ENCODE results near the gene A3GALT2.

A3GALT2 gene

DNA sequence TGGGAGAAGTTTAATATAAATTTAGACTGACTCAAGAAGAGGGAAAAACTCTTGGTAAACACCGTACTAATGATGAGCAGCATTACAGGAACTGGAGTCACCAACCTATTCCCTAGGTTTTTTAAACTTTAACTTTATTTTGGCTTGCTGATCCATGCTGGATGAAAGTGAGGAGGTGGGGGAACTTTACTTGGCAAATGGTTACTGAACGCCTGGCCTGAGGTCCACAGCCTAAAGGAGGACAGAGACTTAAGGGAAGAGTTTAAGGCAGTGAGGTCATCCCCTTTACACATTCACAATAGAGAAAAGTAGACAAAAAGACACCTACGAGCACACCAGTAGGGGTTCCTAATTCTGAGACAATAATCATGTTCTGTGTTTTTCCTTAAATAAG, 25.6 kb upstream of the A3GALT2 start:
- TF ChIP-seq, protein P1, sequence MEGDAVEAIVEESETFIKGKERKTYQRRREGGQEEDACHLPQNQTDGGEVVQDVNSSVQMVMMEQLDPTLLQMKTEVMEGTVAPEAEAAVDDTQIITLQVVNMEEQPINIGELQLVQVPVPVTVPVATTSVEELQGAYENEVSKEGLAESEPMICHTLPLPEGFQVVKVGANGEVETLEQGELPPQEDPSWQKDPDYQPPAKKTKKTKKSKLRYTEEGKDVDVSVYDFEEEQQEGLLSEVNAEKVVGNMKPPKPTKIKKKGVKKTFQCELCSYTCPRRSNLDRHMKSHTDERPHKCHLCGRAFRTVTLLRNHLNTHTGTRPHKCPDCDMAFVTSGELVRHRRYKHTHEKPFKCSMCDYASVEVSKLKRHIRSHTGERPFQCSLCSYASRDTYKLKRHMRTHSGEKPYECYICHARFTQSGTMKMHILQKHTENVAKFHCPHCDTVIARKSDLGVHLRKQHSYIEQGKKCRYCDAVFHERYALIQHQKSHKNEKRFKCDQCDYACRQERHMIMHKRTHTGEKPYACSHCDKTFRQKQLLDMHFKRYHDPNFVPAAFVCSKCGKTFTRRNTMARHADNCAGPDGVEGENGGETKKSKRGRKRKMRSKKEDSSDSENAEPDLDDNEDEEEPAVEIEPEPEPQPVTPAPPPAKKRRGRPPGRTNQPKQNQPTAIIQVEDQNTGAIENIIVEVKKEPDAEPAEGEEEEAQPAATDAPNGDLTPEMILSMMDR (IDR thresholded peaks at IDR 0.05; ENCODE audit: low read depth, low read length, poor library complexity, severe bottlenecking), result no peak
- no peak for TF ChIP-seq EZH2phosphoT487 (IDR thresholded peaks at IDR 0.05; ENCODE audit: borderline replicate concordance, low read length)
- Histone ChIP-seq H4K20me1 (ENCODE audit: control insufficient read depth, insufficient read depth, low read depth, low read length) (peaks cover 16% of the 10 kb centered on the region), H3K79me2 (ENCODE audit: control insufficient read depth, low read length) (peaks cover 77% of the 10 kb centered on the region), H3F3A (ENCODE audit: control insufficient read depth, insufficient read depth) (no peaks in the 10 kb centered on the region; the same call in 1 of the 2 replicates), H3K36me3 (ENCODE audit: control insufficient read depth, low read length) (peaks cover 55% of the 10 kb centered on the region), H3K9me2 (replicated peaks; ENCODE audit: control insufficient read depth, low read length) (no peaks in the 10 kb centered on the region), H3K4me3 (ENCODE audit: low read length) (peak overlapping the region; percentile 89), H3K27ac (ENCODE audit: low read depth, low read length) (no peak overlapping the region), H3K27me3 (ENCODE audit: control insufficient read depth, low read length) (no peaks in the 10 kb centered on the region), H3K4me1 (ENCODE audit: control insufficient read depth, low read length) (peaks cover 82% of the 10 kb centered on the region), H3K9me3 (ENCODE audit: control insufficient read depth, insufficient read depth, low read length) (no peaks in the 10 kb centered on the region), H3K4me2 (ENCODE audit: low read length) (peak overlapping the region; percentile 87)

DNA sequence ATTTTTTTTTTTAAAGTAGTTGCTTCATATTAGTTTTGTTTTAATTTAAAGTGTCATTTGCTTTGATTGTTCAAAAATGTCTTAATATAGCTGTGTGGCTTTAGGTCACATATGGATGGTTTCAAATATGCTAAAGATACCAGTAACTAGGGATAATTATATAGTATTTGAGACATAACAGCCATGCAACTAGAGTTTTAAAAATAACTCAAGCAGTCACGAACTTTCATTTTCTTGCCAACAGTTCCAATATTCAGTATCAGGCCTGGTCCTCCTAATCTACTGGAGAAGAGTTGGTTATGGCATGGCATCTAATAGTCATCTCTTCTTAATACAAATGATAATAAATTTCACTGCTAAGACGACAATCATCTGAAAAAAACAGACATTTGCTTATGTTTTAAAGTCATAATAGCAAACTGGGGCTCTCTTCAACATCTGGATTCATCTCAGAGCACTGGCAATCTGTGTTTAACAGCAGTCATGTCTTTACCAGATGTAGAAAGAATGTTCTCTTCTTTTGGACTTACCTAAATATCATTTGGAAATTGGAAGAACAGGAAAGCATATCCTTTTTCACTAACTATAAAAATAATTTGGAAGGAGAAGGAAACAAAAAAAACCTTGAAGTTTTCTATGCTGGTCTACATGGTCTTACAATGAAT, 24.1 kb upstream of the A3GALT2 start:
- Histone ChIP-seq H3K79me2 (ENCODE audit: control insufficient read depth, low read length) (peaks cover 92% of the 10 kb centered on the region), H3K27ac (ENCODE audit: low read depth, low read length) (peak overlapping the region; percentile 17), H3F3A (ENCODE audit: control insufficient read depth, insufficient read depth) (no peaks in the 10 kb centered on the region), H3K27me3 (ENCODE audit: control insufficient read depth, low read length) (no peaks in the 10 kb centered on the region), H4K20me1 (ENCODE audit: control insufficient read depth, insufficient read depth, low read depth, low read length) (peaks cover 29% of the 10 kb centered on the region), H3K36me3 (ENCODE audit: control insufficient read depth, low read length) (peaks cover 67% of the 10 kb centered on the region), H3K9me3 (ENCODE audit: control insufficient read depth, insufficient read depth, low read length) (no peaks in the 10 kb centered on the region), H3K4me1 (ENCODE audit: control insufficient read depth, low read length) (peaks cover 85% of the 10 kb centered on the region), H3K4me3 (ENCODE audit: low read length) (peak overlapping the region; percentile 89), H3K9me2 (replicated peaks; ENCODE audit: control insufficient read depth, low read length) (no peaks in the 10 kb centered on the region), H3K4me2 (ENCODE audit: low read length) (peak overlapping the region; percentile 87)
- TF ChIP-seq, protein P1 (IDR thresholded peaks at IDR 0.05; ENCODE audit: low read depth, low read length, poor library complexity, severe bottlenecking), result no peak
- TF ChIP-seq EZH2phosphoT487 (IDR thresholded peaks at IDR 0.05; ENCODE audit: borderline replicate concordance, low read length), result no peak

DNA sequence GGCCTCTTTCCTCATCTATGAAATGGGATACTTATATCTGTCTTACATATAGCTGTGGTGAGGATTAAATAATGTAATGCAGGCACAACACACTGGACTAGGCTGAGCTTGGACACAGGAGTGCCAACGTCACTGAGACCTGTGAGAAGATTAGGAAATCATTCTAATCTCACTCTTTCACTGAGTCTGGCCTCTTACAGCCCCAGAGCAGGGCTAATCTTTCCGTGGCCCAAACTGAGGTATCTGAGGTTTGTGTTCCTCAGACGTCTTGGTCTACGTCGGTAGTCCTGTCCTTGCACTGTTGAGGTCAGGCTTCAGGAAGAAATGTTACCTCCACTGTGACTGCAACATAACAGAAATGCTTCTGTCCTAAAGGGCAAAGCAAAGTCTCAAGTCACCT, 22.6 kb upstream of the A3GALT2 start:
- Histone ChIP-seq H3K9me2 (replicated peaks; ENCODE audit: control insufficient read depth, low read length) (no peaks in the 10 kb centered on the region), H3F3A (ENCODE audit: control insufficient read depth, insufficient read depth) (no peaks in the 10 kb centered on the region), H3K27ac (ENCODE audit: low read depth, low read length) (peak overlapping the region; percentile 2; the same call in 1 of the 2 replicates), H3K27me3 (ENCODE audit: control insufficient read depth, low read length) (no peaks in the 10 kb centered on the region), H3K4me2 (ENCODE audit: low read length) (0 out of 2 replicates have a peak overlapping the region, but pooled peaks have one; percentile 10), H3K4me1 (ENCODE audit: control insufficient read depth, low read length) (peaks cover 96% of the 10 kb centered on the region), H3K9me3 (ENCODE audit: control insufficient read depth, insufficient read depth, low read length) (no peaks in the 10 kb centered on the region), H3K79me2 (ENCODE audit: control insufficient read depth, low read length) (peaks cover 98% of the 10 kb centered on the region), H3K36me3 (ENCODE audit: control insufficient read depth, low read length) (peaks cover 65% of the 10 kb centered on the region), H3K4me3 (ENCODE audit: low read length) (no peak overlapping the region), H4K20me1 (ENCODE audit: control insufficient read depth, insufficient read depth, low read depth, low read length) (peaks cover 37% of the 10 kb centered on the region)
- TF ChIP-seq, protein P1 (IDR thresholded peaks at IDR 0.05; ENCODE audit: low read depth, low read length, poor library complexity, severe bottlenecking), result no peak
- no peak for TF ChIP-seq EZH2phosphoT487 (IDR thresholded peaks at IDR 0.05; ENCODE audit: borderline replicate concordance, low read length)
